ENCODE results near the gene GPR34.

GPR34 gene

DNA sequence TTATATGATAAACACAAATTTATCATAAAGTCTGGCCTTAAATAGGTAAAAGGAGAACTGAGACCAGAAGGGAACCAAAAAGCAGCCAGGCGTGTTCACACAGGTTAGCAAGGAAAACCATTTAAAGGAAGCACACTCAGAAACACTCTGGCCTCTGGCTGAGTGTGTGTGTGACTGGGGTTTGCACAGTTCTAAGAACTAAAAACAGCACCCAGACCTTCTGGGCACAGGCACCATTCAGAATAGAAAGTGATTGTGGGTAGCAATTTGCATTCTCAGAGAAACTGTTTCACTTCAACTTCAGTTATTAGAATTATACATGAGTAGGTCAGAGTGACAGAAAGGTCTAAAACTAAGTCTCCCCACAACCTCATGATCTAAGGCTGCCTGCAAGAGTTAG, 45.2 kb downstream of the GPR34 start:
- no peak for DNase-seq (ENCODE audit: low read depth in 1 of 2, low spot score in 1 of 2)

DNA sequence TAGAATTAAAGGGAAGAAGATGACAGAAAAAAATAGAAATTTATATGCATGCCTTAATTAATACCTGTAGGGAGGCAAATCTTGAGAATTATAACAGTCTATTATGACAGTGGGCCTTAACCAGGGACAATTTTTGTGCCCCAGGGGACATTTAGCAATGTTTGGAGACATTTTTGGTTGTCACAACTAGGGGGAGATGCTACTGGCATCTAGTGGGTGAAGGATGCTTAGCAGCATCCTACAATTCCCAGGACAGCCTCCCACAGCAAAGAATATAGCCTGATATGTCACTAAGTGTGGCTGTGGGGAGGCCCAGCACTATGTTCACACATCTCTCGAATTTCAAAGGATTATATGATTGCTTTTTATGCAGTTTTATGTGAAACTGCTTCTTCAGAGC, 45.8 kb downstream of the GPR34 start:
- no peak for DNase-seq (ENCODE audit: low read depth in 1 of 2, low spot score in 1 of 2)

DNA sequence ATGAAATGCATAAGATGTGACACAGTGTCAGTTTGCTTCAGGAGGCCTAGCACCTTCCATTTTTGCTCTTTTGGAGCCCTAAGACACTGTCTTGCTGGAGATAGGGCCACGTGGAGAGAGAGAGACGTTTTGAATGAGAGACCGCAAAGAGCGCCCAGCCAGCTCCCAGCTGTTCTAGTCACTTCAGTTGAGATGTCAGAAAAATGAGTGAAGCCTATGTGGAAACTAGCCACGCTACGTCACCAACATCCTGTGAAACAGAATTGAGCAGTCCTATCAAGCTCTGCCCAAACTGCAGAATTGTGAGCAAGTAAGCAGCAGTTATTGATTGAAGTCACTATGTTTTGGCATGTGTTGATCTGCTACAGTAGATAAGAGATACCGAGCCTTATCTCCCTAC, 48.3 kb downstream of the GPR34 start:
- no peak for DNase-seq (ENCODE audit: low read depth in 1 of 2, low spot score in 1 of 2)

DNA sequence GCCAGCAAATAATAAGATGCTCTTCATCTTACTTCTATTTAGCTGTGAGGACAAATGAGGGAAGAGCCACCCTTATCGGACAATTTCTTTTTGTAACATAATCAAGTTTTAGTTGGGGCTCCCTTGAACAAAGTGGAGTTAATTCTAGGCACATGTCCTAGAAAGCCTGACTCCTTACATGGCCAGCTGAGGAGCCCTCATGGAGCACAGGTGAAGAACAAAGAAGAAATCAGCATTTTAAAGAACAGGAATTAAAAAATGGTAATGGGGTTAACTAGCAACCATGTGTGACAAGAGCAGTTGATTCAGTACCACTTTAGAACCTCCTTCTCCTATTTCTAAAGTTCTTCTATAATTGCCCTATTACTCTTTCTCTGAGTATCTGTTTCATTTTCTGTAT, 51.1 kb downstream of the GPR34 start:
- no peak for DNase-seq (ENCODE audit: low read depth in 1 of 2, low spot score in 1 of 2)
